Measurements from ENCODE around the gene SLC12A1. TPM values are rescaled to one million over a fixed set of nuclear protein-coding genes. Genes with fewer than 3 reads are reported as not detected.

The SLC12A1 gene
- total and polyA plus RNA-seq, 5 donors = not detected

GRCh38 chr15:48281674-48282073, 75.6 kb downstream of the SLC12A1 start:
- no peaks in the 10 kb centered on the region for H3K27me3 ChIP-seq (ENCODE audit: control insufficient read depth, insufficient read depth)
- ATAC-seq (no peak), DNase-seq (no peak)
- WGBS = 85% methylated on average over 4 of the region's 4 CpGs
- no peaks in the 10 kb centered on the region for H3K9me3 ChIP-seq (ENCODE audit: control insufficient read depth, low read length)
- intact Hi-C loops (cut with DNase I) = loop anchor here in 1 of 4 donors (10.0 kb wide), 1 partner anchor 1087 kb away; no protein-coding TSS in a partner anchor
- H3K4me3 ChIP-seq (ENCODE audit: low read length) = no peak overlapping the region
- no peak overlapping the region for H3K27ac ChIP-seq (ENCODE audit: low read length)
- peaks cover 1% of the 10 kb centered on the region for H3K4me1 ChIP-seq (ENCODE audit: control insufficient read depth, insufficient read depth, low read length)

- no peak overlapping the region for H3K27ac ChIP-seq (ENCODE audit: low read length)
- DNase-seq = peak in 1 of 3 donors; percentile 28
- no peaks in the 10 kb centered on the region for H3K27me3 ChIP-seq (ENCODE audit: control insufficient read depth, insufficient read depth)
- H3K4me3 ChIP-seq (ENCODE audit: low read length) = no peak overlapping the region
- intact Hi-C loops (cut with DNase I) = loop anchor here in 1 of 4 donors (10.0 kb wide), 1 partner anchor 1087 kb away; no protein-coding TSS in a partner anchor
- peaks cover 1% of the 10 kb centered on the region for H3K4me1 ChIP-seq (ENCODE audit: control insufficient read depth, insufficient read depth, low read length)
- H3K9me3 ChIP-seq (ENCODE audit: control insufficient read depth, low read length) = no peaks in the 10 kb centered on the region
- no peak for ATAC-seq
- 58% methylated on average over 4 of the region's 4 CpGs for WGBS
Observed at GRCh38 chr15:48282216-48282615, 76.1 kb downstream of the SLC12A1 start.

- intact Hi-C loops (cut with DNase I) = loop anchor here in 1 of 4 donors (10.0 kb wide), 1 partner anchor 1089 kb away; no protein-coding TSS in a partner anchor
- ATAC-seq = peak; percentile 89 to 93
- no peaks in the 10 kb centered on the region for H3K9me3 ChIP-seq (ENCODE audit: control insufficient read depth, low read length)
- 38% methylated on average over 6 of the region's 6 CpGs for WGBS
- H3K4me3 ChIP-seq (ENCODE audit: low read length) = no peak overlapping the region
- no peaks in the 10 kb centered on the region for H3K27me3 ChIP-seq (ENCODE audit: control insufficient read depth, insufficient read depth)
- H3K4me1 ChIP-seq (ENCODE audit: control insufficient read depth, insufficient read depth, low read length) = peaks cover 1% of the 10 kb centered on the region
- no peak overlapping the region for H3K27ac ChIP-seq (ENCODE audit: low read length)
- DNase-seq = peak in 1 of 3 donors; percentile 5
Observed at GRCh38 chr15:48283396-48284145, 77.5 kb downstream of the SLC12A1 start.

- Histone ChIP-seq H3K9me3 (ENCODE audit: control insufficient read depth, low read length) (no peaks in the 10 kb centered on the region), H3K27ac (ENCODE audit: low read length) (no peak overlapping the region), H3K4me3 (ENCODE audit: low read length) (peak overlapping the region; percentile 14), H3K27me3 (ENCODE audit: control insufficient read depth, insufficient read depth) (no peaks in the 10 kb centered on the region), H3K4me1 (ENCODE audit: control insufficient read depth, insufficient read depth, low read length) (peaks cover 1% of the 10 kb centered on the region)
- peak; percentile 77 to 86 for ATAC-seq
- DNase-seq = peak; percentile 31 to 67 (median 45)
- intact Hi-C loops (cut with DNase I) = loop anchor here in 2 of 4 donors (5.0 to 10.0 kb wide), 2 partner anchors 1091 to 1093 kb away; no protein-coding TSS in a partner anchor
- 18% methylated on average over 14 of the region's 14 CpGs for WGBS
Observed at GRCh38 chr15:48285329-48286214, 79.5 kb downstream of the SLC12A1 start.

- H3K4me3 ChIP-seq (ENCODE audit: low read length) = no peak overlapping the region
- ATAC-seq = no peak
- intact Hi-C loops (cut with DNase I) = loop anchor here in 2 of 4 donors (5.0 to 10.0 kb wide), 2 partner anchors 1095 to 1097 kb away; no protein-coding TSS in a partner anchor
- H3K4me1 ChIP-seq (ENCODE audit: control insufficient read depth, insufficient read depth, low read length) = no peaks in the 10 kb centered on the region
- no peaks in the 10 kb centered on the region for H3K27me3 ChIP-seq (ENCODE audit: control insufficient read depth, insufficient read depth)
- no peak for DNase-seq
- WGBS = 87% methylated on average over 2 of the region's 2 CpGs
- no peak overlapping the region for H3K27ac ChIP-seq (ENCODE audit: low read length)
- H3K9me3 ChIP-seq (ENCODE audit: control insufficient read depth, low read length) = no peaks in the 10 kb centered on the region
Observed at GRCh38 chr15:48289628-48290027, 83.5 kb downstream of the SLC12A1 start.

GRCh38 chr15:48292458-48292857, 86.4 kb downstream of the SLC12A1 start:
- H3K4me3 ChIP-seq (ENCODE audit: low read length) = no peak overlapping the region
- no peak for ATAC-seq
- no peaks in the 10 kb centered on the region for H3K4me1 ChIP-seq (ENCODE audit: control insufficient read depth, insufficient read depth, low read length)
- 96% methylated on average over 4 of the region's 4 CpGs for WGBS
- H3K27ac ChIP-seq (ENCODE audit: low read length) = no peak overlapping the region
- no peaks in the 10 kb centered on the region for H3K9me3 ChIP-seq (ENCODE audit: control insufficient read depth, low read length)
- DNase-seq = no peak
- H3K27me3 ChIP-seq (ENCODE audit: control insufficient read depth, insufficient read depth) = no peaks in the 10 kb centered on the region
- intact Hi-C loops (cut with DNase I) = no loop called here

- no peak overlapping the region for H3K27ac ChIP-seq (ENCODE audit: low read length)
- 89% methylated on average over 2 of the region's 2 CpGs for WGBS
- H3K27me3 ChIP-seq (ENCODE audit: control insufficient read depth, insufficient read depth) = no peaks in the 10 kb centered on the region
- no peaks in the 10 kb centered on the region for H3K4me1 ChIP-seq (ENCODE audit: control insufficient read depth, insufficient read depth, low read length)
- DNase-seq (no peak), ATAC-seq (no peak)
- no peak overlapping the region for H3K4me3 ChIP-seq (ENCODE audit: low read length)
- H3K9me3 ChIP-seq (ENCODE audit: control insufficient read depth, low read length) = no peaks in the 10 kb centered on the region
- intact Hi-C loops (cut with DNase I) = no loop called here
Observed at GRCh38 chr15:48297668-48298067, 91.6 kb downstream of the SLC12A1 start.

GRCh38 chr15:48298914-48299313, 92.8 kb downstream of the SLC12A1 start:
- intact Hi-C loops (cut with DNase I) = no loop called here
- H3K9me3 ChIP-seq (ENCODE audit: control insufficient read depth, low read length) = no peaks in the 10 kb centered on the region
- H3K27me3 ChIP-seq (ENCODE audit: control insufficient read depth, insufficient read depth) = no peaks in the 10 kb centered on the region
- no peak overlapping the region for H3K27ac ChIP-seq (ENCODE audit: low read length)
- WGBS = 43% methylated on average over 2 of the region's 2 CpGs
- H3K4me1 ChIP-seq (ENCODE audit: control insufficient read depth, insufficient read depth, low read length) = no peaks in the 10 kb centered on the region
- ATAC-seq (no peak), DNase-seq (no peak)
- H3K4me3 ChIP-seq (ENCODE audit: low read length) = no peak overlapping the region

GRCh38 chr15:48300038-48300437, 93.9 kb downstream of the SLC12A1 start:
- Histone ChIP-seq H3K27ac (ENCODE audit: low read length) (no peak overlapping the region), H3K4me1 (ENCODE audit: control insufficient read depth, insufficient read depth, low read length) (no peaks in the 10 kb centered on the region), H3K27me3 (ENCODE audit: control insufficient read depth, insufficient read depth) (no peaks in the 10 kb centered on the region), H3K9me3 (ENCODE audit: control insufficient read depth, low read length) (no peaks in the 10 kb centered on the region), H3K4me3 (ENCODE audit: low read length) (no peak overlapping the region)
- WGBS = 84% methylated on average over 5 of the region's 5 CpGs
- intact Hi-C loops (cut with DNase I) = no loop called here
- ATAC-seq = no peak
- DNase-seq = no peak

- ATAC-seq = no peak
- no peak overlapping the region for H3K4me3 ChIP-seq (ENCODE audit: low read length)
- H3K27ac ChIP-seq (ENCODE audit: low read length) = no peak overlapping the region
- H3K27me3 ChIP-seq (ENCODE audit: control insufficient read depth, insufficient read depth) = no peaks in the 10 kb centered on the region
- WGBS = 50% methylated on average over 2 of the region's 2 CpGs
- H3K9me3 ChIP-seq (ENCODE audit: control insufficient read depth, low read length) = no peaks in the 10 kb centered on the region
- DNase-seq = no peak
- intact Hi-C loops (cut with DNase I) = no loop called here
- no peaks in the 10 kb centered on the region for H3K4me1 ChIP-seq (ENCODE audit: control insufficient read depth, insufficient read depth, low read length)
Observed at GRCh38 chr15:48304398-48304797, 98.3 kb downstream of the SLC12A1 start.

GRCh38 chr15:48306639-48307038, 100.5 kb downstream of the SLC12A1 start:
- WGBS = 72% methylated on average over 1 of the region's 1 CpG
- intact Hi-C loops (cut with DNase I) = no loop called here
- Histone ChIP-seq H3K9me3 (ENCODE audit: control insufficient read depth, low read length) (no peaks in the 10 kb centered on the region), H3K4me1 (ENCODE audit: control insufficient read depth, insufficient read depth, low read length) (no peaks in the 10 kb centered on the region), H3K27me3 (ENCODE audit: control insufficient read depth, insufficient read depth) (no peaks in the 10 kb centered on the region), H3K4me3 (ENCODE audit: low read length) (no peak overlapping the region), H3K27ac (ENCODE audit: low read length) (no peak overlapping the region)
- no peak for ATAC-seq
- no peak for DNase-seq

Data from right cardiac atrium (tissue), 5 donors.